NAMALWA (cell line): ENCODE measurements around the gene CDC42SE2.
"Not testable (repeated sequence)": the region's sequence is repeated elsewhere in the genome, so short reads cannot be mapped to it uniquely, and the experiment has no call there.

Experiments used
- DNase-seq: peaks from one replicate; pipeline ENCODE4 v3.0.0-alpha.2; 2015; ENCODE audit warnings: low spot score

CDC42SE2 gene

DNA sequence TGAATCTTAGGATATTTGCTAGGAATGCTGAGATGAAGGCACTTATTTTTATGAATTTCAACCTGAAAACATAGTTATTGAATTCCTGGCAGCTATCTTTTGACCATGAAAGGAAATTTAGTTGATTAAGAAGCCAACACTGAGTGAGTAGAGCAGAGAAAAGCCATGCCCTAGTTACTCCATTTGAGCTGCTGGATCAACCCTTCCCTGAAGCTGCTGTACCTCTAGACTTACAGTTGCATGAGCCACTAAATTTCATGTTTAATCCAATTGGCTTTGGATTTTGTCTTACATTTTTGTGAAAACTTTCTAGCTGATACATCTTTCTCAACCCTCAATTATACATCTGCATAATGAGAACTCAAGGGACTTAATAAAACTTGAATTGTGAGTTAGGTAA, 54.6 kb downstream of the CDC42SE2 start:
- DNase-seq: no peak

DNA sequence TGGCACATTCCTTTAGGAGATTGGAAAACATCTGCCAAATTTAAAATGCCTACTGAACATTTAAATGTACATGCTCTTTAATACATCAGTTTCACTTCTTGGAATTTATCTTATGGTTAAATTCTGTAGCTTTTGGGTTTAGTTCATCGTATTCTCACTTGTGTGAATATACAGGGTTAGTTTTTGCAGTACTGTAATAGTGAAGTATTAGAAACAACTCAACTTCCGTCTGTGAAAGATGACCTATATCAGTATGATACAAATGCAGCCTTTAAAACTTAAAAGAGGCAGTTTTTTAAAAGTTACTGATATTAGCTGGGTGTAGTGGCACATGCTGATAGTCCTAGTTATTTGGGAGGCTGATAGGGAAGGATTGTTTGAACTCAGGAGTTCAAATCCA, 57.2 kb downstream of the CDC42SE2 start:
- no peak for DNase-seq

DNA sequence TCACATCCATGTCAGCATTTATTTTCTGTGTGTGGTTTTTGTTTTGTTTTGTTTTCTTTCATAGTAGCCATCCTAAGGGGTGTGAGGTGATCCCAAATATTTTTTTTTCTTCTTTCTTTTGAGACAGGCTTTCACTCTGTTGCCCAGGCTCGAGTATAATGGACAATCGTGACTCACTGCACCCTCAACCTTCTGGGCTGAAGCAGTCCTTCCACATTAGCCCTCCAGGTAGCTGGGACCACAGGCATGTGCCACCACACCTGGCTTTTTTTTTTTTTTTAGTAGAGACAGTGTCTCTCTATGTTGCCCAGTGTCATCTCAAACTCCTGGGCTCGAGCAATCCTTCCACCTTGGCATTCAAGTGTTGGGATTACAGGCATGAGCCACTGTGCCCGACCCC, 59.1 kb downstream of the CDC42SE2 start:
- DNase-seq: no peak

DNA sequence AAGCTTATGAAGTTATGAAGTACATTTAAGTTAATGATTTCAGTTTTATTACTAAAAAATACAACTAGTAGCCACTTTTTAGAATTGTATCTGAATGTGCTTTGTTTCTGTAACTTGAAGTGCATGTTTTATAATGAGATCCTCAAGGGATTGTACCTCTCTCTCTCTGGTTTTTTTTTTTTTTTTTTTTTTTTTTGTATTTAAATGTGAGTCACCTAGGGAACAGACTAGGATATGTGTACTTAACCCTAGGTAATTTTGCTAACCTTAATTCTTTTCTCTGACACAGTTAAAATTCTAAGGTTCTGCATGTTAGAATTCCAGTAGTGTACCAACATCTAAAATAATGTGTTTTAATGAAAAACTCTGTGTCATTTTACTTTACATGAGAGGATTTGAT, 59.5 kb downstream of the CDC42SE2 start:
- DNase-seq: no peak

DNA sequence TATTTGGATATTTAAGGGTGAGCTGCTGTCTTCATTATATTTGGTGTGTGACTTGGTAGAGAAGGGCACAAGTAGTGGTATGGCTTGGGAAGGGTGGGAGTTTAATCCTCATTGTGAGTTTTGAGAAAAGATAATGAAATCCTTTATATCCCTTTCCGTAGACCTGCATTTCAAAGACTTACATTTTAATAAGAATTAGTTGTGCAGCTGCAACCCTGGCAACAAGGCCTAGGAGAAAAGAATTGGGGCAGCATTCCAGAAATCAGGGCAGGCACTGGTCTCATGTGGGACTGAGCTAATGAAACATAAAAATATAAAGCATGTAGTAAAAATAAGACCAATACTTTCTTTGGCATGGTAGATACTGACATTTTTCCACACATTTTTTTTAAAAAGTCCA, 60.5 kb downstream of the CDC42SE2 start:
- no peak for DNase-seq

DNA sequence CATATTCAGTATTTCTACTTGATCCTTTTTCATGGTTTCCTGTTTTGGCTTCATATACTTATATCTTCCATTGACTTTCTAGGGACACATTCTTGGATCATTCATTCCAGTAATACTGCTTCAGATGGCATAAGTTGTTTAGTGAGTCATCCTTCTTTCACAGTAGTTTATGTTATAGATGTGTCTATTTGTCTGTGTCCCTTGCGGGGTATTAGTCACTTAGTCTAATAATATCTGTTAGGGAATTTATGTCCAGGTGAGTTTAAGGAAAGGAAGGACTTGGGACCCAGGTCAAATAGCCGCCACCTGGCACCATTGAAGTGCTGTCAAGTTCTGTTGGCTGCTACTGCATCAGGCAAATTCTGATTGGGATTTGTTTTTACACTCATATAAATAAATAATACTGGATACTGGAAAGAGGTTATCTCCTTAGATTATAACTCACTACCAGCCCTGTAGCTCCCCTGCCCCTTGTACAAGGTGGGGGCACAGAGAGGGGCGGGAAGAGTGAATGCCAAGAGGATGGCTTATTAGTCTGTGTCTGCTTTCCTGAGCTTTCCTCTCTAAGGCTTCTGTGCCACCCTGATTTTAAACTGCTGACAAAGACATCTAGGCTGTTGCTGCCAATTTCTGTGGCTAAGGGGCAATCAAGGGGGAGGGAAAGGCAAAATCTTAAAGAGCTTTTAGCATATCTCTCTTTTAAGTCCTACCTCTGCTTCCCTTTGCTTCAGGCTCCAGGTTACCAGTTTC, 64.9 kb downstream of the CDC42SE2 start:
- DNase-seq: no peak

DNA sequence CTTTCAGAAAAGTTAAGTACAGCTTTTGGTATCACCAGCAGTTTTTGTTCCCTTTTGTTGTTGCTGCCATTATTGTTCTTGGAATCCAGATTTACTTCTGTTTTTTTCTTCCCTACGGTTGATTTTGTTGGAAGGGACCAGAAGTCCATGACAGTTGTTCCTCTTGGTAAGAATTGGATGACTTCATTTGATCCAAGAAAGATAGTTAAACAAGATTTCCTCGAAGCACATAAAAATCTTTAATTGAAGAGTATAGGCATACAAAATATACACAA, 65.4 kb downstream of the CDC42SE2 start:
- DNase-seq: no peak

DNA sequence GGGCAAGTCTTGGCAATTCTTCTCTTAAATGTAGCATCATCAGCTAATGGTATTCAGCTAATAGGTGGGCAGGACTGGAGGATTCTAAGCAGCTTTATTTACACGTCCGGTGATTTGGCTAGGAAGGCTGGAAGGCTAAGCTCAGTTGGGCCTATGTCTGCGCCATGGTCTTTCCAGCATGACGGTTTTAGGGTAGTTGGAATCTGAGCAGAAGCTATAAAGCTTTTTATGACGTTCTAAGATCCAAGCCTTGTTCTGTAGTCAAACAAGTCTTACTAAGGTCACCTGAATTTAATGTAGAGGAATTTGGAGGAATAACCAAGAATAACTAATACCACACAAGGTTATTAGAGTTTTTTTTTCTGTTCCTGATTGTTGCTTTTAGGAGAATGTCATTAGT, 66.2 kb downstream of the CDC42SE2 start:
- DNase-seq: no peak

DNA sequence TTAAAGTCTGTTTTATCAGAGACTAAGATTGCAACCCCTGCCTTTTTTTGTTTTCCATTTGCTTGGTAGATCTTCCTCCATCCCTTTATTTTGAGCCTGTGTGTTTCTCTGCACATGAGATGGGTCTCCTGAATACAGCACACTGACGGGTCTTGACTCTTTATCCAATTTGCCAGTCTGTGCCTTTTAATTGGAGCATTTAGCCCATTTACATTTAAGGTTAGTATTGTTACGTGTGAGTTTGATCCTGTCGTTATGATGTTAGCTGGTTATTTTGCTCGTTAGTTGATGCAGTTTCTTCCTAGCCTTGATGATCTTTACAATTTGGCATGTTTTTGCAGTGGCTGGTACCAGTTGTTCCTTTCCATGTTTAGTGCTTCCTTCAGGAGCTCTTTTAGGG, 71.9 kb downstream of the CDC42SE2 start:
- DNase-seq: not testable (repeated sequence)

DNA sequence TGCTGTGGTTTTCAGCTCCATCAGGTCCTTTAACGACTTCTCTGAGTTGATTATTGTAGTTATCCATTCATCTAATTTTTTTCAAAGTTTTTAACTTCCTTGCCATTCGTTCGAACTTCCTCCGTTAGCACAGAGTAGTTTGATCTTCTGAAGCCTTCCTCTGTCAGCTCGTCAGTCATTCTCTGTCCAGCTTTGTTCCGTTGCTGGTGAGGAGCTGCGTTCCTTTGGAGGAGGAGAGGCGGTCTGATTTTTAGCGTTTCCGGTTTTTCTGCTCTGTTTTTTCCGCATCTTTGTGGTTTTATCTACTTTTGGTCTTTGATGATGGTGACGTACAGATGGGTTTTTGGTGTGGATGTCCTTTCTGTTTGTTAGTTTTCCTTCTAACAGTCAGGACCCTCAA, 72.9 kb downstream of the CDC42SE2 start:
- DNase-seq: not testable (repeated sequence)

DNA sequence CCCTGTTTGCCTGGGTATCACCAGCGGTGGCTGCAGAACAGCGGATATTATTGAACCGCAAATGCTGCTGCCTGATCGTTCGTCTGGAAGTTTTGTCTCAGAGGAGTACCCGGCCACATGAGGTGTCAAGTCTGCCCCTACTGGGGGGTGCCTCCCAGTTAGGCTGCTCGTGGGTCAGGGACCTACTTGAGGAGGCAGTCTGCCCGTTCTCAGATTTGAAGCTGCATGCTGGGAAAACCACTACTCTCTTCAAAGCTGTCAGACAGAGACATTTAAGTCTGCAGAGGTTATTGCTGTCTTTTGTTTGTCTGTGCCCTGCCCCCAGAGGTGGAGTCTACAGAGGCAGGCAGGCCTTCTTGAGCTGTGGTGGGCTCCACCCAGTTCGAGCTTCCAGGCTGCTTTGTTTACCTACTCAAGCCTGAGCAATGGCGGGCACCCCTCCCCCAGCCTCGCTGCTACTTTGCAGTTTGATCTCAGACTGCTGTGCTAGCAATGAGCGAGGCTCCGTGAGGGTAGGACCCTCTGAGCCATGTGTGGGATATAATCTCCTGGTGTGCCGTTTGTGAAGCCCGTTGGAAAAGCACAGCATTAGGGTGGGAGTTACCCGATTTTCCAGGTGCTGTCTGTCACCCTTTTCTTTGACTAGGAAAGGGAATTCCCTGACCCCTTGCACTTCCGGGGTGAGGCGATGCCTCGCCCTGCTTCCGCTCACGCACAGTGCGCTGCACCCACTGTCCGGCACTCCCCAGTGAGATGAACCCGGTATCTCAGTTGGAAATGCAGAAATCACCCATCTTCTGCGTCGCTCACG, 73.6 kb downstream of the CDC42SE2 start:
- not testable (repeated sequence) for DNase-seq

DNA sequence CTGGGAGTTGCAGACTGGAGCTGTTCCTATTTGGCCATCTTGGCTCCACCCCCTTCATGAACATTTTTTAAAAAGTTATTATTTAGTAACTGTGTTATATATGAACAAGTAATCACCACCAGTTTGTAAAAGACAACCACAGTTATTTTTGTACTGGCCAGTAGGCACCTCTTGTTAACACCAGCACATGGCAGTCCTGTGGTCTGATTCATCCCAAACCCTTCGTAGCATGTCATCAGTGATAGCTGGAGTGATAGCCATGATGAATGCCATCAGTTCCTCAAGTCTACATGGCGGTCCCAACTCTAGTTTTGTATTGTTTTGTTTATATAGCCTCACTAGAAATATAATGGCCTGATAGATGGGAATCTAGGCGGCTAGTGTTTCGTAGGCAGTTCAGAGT, 74.2 kb downstream of the CDC42SE2 start:
- DNase-seq: no peak

DNA sequence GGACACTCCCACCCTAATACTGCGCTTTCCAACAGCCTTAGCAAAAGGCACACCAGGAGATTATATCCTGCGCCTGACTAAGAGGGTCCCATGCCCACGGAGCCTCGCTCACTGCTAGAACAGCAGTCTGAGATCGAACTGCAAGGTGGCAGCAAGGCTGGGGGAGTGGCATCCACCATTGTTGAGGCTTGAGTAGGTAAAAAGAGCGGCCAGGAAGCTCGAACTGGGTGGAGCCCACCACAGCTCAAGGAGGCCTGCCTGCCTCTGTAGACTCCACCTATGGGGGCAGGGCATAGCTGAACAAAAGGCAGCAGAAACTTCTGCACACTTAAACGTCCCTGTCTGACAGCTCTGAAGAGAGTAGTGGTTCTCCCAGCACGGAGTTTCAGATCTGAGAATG, 80.4 kb downstream of the CDC42SE2 start:
- not testable (repeated sequence) for DNase-seq

DNA sequence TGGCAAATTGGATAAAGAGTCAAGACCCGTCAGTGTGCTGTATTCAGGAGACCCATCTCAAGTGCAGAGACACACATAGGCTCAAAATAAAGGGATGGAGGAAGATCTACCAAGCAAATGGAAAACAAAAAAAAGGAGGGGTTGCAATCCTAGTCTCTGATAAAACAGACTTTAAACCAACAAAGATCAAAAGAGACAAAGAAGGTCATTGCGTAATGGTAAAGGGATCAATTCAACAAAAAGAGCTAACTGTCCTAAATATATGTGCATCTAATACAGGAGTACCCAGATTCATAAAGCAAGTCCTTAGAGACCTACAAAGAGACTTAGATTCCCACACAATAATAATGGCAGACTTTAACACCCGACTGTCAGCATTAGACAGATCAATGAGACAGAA, 82.4 kb downstream of the CDC42SE2 start:
- DNase-seq: not testable (repeated sequence)

DNA sequence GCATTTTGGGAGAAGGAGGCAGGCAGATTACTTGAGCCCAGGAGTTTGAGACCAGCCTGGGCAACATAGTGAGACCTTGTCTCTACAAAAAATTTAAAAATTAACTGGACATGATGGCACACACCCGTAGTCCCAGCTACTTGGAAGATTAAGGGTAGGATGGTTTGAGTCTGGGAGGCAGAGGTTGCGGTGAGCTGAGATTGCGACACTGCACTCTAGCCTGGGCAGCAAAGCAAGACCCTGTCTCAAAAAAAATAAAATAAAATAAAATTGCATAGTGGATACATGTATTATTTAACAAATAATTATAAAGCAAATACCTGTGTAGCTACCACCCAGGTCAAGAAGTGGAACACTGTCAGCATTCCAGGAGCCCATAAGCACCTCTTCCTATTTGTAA, 90.1 kb downstream of the CDC42SE2 start:
- no peak for DNase-seq

DNA sequence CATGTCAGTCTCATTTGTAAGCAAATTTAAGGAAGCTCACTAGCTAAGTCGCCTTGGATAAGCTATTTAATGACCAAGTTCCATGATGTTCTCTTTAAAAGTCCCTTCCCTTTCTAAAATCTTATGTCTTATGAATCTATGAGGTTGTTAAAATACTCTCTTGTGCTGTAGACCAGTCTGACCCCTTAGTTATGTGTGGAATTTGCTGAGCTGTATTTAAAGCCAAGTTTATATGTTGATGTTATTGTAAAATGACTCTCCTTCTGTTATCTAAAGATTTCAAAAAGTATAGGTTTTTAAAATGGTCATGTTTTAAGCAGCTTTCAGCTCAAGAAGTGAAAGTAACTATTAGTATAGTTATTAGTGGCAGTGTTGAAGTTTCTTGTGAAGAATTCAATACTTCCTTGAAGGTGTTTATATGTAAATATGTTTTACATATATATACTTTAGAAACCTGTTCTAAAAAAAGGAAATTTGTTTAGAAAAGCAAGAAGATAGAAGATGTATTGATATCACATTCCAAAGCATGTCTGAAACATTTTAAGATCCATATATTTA, 92.2 kb downstream of the CDC42SE2 start:
- no peak for DNase-seq

DNA sequence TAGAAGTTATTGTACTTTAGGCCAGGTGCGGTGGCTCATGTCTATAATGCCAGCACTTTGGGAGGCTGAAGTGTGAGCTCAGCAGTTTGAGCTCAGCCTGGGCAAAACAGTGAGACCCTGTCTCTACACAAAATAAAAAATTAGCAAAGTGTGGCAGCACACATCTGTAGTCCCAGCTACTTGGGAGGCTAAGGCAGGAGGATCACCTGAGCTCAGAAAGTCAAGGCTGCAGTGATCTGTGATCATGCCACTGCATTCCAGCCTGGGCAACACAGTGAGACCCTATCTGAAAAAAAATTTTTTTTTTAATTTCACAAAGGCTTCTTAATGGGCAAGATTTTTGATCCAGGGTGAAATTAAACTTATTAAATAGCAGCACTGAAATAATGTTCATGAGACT, 92.8 kb downstream of the CDC42SE2 start:
- DNase-seq: no peak

DNA sequence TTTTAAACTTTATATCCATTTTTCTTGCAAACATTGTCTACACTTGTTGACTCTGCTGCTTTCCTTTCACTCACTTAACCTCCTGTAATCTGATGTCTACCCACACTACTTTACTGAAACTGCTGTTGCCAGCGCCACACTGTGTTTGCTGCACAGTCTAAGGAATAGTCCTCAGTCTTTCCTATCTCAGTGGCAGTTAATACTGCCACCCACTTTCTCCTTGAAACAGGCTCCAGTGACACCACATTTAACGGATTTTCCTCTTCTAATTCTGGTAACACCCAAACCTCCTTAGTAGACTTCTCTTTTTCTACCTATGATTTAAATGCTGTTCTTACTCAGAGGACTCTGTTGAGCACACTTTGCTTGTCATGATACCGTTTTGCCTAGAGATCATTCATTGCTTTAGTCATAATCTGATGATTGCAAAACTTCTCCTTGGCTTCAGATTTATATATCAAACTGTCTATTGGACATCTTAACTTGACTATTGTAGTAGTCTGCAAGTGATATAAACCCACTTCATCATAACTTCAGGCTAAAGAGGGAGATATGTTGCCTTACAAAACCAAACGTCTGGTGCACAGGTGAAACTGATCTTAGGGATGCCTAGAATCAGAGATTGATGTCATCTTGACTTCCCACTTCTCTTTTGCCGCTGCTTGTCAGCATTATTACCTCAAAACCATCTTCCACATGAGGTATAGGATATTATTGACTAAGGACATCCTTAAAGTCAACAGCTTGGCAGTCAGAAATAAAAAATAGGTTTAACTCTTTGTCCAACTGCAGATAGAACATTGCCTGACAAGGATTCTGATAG, 94.1 kb downstream of the CDC42SE2 start:
- DNase-seq: no peak

DNA sequence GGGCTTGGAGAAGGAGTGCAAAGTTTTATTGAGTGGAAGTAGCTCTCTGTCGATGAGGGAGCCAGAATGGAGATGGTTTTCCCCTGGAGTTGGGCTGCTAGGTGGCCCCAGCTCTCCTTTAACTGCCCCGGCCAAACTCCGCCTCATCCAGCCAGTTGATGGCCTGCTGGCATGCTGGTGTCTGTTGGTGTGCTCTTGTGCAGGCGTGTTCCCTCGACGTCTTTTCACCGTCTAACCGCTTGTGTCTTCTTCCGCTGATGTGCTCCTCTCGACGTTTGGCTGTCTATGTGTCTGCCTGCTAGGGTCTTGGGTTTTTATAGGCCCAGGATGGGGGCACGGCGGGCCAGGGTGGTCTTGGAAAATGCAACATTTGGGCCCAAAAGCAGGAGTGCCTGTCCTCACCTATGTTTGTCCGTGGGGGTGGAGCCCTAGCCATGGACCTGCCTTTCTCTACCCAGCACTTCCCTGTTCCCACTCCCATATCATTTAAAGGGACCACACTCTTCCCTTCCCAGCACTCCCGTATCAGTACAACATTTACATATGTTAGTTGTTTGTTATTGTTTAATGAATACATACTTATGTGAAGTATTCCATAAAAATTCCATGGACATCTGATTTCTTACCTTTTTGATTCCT, 97.9 kb downstream of the CDC42SE2 start:
- no peak for DNase-seq

DNA sequence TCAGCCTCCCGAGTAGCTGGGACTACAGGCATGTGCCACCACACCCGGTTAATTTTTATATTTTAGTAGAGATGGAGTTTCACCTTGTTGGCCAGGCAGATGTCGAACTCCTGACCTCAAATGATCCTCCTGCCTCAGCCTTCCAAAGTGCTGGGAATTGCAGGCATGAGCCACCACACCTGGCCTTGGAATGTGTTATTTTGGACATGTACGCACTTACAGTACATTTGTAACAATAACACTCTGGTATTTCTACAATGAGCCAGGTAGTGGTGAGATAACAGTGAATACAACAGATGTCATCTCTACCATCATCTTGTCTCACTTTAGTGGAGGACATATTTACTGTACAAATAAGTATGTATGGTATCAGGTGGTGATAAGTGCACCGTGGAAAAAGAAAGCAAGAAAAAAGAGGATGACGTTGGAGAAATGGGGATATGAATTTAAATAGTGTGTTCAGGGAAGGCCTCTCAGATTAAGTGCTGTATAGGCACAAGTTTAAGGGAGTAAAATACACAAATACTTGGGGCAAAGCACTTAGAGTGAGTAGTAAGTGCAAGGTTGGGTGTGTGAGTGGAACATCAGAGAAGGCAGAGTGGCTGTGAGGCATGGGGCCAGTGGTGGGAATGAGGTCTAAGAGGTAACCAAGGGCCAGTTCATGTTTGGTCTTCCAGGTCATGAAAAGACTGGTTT, 100.1 kb downstream of the CDC42SE2 start:
- no peak for DNase-seq

DNA sequence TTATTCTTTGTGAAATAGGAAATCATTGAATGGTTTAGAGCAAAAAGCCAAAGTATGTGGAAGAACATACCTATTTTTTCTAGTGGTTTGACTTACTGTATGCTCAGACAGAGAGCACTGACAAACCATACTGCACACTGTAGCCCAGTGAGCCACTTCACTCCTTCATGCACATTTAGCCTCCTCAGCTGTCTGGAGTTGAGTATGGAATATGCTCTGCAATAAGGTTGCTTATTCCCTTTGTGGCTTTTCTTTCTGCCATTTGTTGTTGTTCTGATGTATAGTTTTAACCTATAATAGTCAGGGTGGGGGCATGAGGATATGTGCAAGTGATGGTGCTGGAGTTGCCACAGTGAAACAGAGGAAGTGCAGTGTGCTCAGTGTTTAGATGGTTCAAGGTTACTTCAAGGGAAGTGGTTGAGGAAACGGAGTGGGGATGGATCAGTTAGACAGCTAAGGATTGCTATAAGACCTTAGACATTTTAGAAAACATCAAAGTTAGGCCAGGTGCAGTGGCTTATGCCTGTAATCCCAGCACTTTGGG, 100.7 kb downstream of the CDC42SE2 start:
- DNase-seq: no peak
